Sigmoid colon (tissue), 7 donors: ENCODE data around the gene SPOCD1. TPM values are rescaled to one million over a fixed set of nuclear protein-coding genes. Genes with fewer than 3 reads are reported as not detected.

ENCODE experiments used
- DNase-seq: peaks from one replicate; pipeline ENCODE4 v3.0.0-alpha.2; 2019
- H3K27ac ChIP-seq, 4 donors: fragments of 200-600 bp; sonication (generic); one replicate each; pipeline ENCODE4 v1.5.1; 2016 to 2019; ENCODE audit warnings: mild to moderate bottlenecking in 1 of 4
- H3K27me3 ChIP-seq, 3 donors: fragments of 200-600 bp; sonication (generic); one replicate each; pipeline ENCODE4 v1.5.1; 2019; ENCODE audit warnings: mild to moderate bottlenecking in 1 of 3
- H3K36me3 ChIP-seq, 4 donors: fragments of 200-600 bp; sonication (generic); one replicate each; pipeline ENCODE4 v1.5.1; 2016 to 2019
- H3K4me1 ChIP-seq, 4 donors: fragments of 200-600 bp; sonication (generic); one replicate each; pipeline ENCODE4 v1.5.1; 2017 to 2019
- H3K4me3 ChIP-seq, 4 donors: fragments of 200-600 bp; sonication (generic); one replicate each; pipeline ENCODE4 v1.5.1; 2017 to 2019; ENCODE audit warnings: mild to moderate bottlenecking in 2 of 4, moderate library complexity in 1 of 4
- H3K9me3 ChIP-seq, 4 donors: fragments of 200-600 bp in 3 of 4; sonication (generic) in 3 of 4; one replicate each; pipeline versions ENCODE4 v1.5.1 to v1.6.1; 2013 to 2019
- EP300 ChIP-seq, 4 donors: sonication (generic); formaldehyde crosslinking; IDR thresholded peaks; one replicate each; pipeline ENCODE4 v1.6.1; 2017; ENCODE audit warnings: antibody characterized with exemption in 4 of 4
- POLR2A ChIP-seq, 2 donors: fragments of 450-650 bp; IDR thresholded peaks; one replicate each; pipeline ENCODE4 v1.6.1; 2016; ENCODE audit warnings: antibody characterized with exemption in 2 of 2, mild to moderate bottlenecking in 2 of 2, moderate library complexity in 2 of 2
- POLR2AphosphoS5 ChIP-seq, 4 donors: sonication (generic); formaldehyde crosslinking; IDR thresholded peaks; one replicate each; pipeline ENCODE4 v1.6.1; 2017; ENCODE audit warnings: antibody characterized with exemption in 4 of 4
- WGBS, 2 donors: extraction: QIAGEN DNeasy Blood & Tissue Kit; methylation state at CpG; one replicate each; pipeline ENCODE4 v1.1.7; 2013; 5-methylcytosine and 5-hydroxymethylcytosine counted together
- intact Hi-C: fragments of 100-400 bp; cut with DNase I; formaldehyde crosslinking; loops from one replicate; pipeline ENCODE4 v1.15.1; 2023
- polyA plus RNA-seq, 3 donors: library from polyadenylated mRNA; stranded (reverse); fragments of 200-250 nt; gene quantifications; one replicate each; pipeline ENCODE4 v1.2.3, GENCODE V29; 2013
- total RNA-seq, 4 donors: library from RNA; depleted of rRNA; stranded (reverse); fragments of >200 nt; gene quantifications; one replicate each; pipeline ENCODE4 v1.1.0, GENCODE V29; 2016
- TF ChIP-seq, protein P1 (sequence below), 4 experiments: fragments of 450-650 bp in 3 of 4; fragments of 200-600 bp in 1 of 4; IDR thresholded peaks; one replicate each; pipeline ENCODE4 v1.5.1; 2016 to 2019; ENCODE audit warnings: antibody characterized with exemption in 4 of 4, mild to moderate bottlenecking in 3 of 4, moderate library complexity in 2 of 4
- donor health status: healthy with polysubstance abuse.
- donor health status: Bipolar disorder and iron deficiency.
- donor health status: healthy.

SPOCD1 gene
- total and polyA plus RNA-seq, 7 donors: 0.14 to 0.70 (median 0.55) TPM; not detected in 4

DNA sequence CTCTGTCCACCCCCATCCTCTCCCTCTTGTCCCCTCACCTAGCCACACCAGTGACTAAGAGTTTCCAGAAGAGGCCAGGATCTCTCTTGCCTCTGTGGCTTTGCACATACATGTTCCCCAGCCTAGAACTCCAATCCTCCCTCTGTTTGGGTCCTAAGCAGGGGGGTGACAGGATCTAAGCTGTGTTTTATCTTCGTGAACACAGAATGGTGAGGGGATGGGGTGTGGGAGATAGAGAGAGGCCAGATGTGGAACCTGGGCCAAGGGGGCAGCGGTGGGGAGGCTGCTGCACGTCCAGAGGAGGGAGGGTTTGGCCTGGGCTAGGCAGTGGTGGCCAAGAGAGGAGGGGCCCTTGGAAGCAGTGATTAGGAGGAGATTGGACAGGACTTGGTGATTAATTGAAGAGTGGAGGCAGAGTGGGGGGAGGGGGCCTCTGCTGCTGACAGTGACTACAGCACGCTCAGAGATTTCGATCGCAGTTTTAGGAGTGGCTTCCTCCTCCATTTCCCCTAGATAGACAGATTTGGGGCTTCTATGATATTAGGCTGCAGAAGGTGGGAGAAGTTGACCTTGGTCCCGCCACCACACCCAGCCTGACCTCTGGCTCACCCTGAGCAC lies 34.6 kb downstream of the SPOCD1 start:
- peaks cover 0 to 11% (median 1%) of the 10 kb centered on the region in 3 donors for H3K27me3 ChIP-seq
- intact Hi-C loops: no loop called here
- TF ChIP-seq EP300 (IDR thresholded peaks at IDR 0.05): no peak
- TF ChIP-seq, protein P1, sequence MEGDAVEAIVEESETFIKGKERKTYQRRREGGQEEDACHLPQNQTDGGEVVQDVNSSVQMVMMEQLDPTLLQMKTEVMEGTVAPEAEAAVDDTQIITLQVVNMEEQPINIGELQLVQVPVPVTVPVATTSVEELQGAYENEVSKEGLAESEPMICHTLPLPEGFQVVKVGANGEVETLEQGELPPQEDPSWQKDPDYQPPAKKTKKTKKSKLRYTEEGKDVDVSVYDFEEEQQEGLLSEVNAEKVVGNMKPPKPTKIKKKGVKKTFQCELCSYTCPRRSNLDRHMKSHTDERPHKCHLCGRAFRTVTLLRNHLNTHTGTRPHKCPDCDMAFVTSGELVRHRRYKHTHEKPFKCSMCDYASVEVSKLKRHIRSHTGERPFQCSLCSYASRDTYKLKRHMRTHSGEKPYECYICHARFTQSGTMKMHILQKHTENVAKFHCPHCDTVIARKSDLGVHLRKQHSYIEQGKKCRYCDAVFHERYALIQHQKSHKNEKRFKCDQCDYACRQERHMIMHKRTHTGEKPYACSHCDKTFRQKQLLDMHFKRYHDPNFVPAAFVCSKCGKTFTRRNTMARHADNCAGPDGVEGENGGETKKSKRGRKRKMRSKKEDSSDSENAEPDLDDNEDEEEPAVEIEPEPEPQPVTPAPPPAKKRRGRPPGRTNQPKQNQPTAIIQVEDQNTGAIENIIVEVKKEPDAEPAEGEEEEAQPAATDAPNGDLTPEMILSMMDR (IDR thresholded peaks at IDR 0.05): no peak
- no peak for TF ChIP-seq POLR2A (IDR thresholded peaks at IDR 0.05)
- no peak for TF ChIP-seq POLR2AphosphoS5 (IDR thresholded peaks at IDR 0.05)
- H3K27ac ChIP-seq: no peak overlapping the region
- whole genome bisulfite sequencing, 2 donors: 79 to 80% methylated on average over 7 of the region's 7 CpGs
- no peaks in the 10 kb centered on the region for H3K9me3 ChIP-seq
- H3K4me1 ChIP-seq: peaks cover 0 to 10% (median 0%) of the 10 kb centered on the region in 4 donors
- no peak for DNase-seq
- H3K36me3 ChIP-seq: no peaks in the 10 kb centered on the region
- no peak overlapping the region for H3K4me3 ChIP-seq

DNA sequence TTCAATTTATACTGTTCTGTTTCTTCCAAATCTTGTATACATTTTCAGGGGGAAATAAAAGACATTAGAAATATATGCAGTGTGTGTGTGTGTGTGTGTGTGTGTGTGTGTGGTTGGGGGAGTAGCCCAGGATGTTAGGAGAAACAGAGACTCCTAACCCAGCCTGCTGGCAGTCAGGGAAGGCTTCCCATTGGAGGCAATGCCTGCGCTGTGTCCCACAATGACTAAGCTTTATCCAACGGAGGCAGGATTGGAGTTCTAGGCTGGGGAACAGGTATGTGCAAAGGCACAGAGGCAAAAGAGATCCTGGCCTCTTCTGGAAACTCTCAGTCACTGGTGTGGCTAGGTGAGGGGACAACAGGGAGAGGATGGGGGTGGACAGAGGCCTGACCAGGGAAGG lies 35.2 kb downstream of the SPOCD1 start:
- no peak overlapping the region for H3K4me3 ChIP-seq
- H3K4me1 ChIP-seq: peaks cover 0 to 10% (median 0%) of the 10 kb centered on the region in 4 donors
- no peak overlapping the region for H3K27ac ChIP-seq
- TF ChIP-seq EP300 (IDR thresholded peaks at IDR 0.05) (no peak), POLR2AphosphoS5 (IDR thresholded peaks at IDR 0.05) (no peak), POLR2A (IDR thresholded peaks at IDR 0.05) (no peak)
- TF ChIP-seq, protein P1 (IDR thresholded peaks at IDR 0.05): no peak
- no peaks in the 10 kb centered on the region for H3K36me3 ChIP-seq
- intact Hi-C loops: no loop called here
- 84 to 85% methylated on average over 2 of the region's 2 CpGs for WGBS, 2 donors
- H3K27me3 ChIP-seq: peaks cover 0 to 17% (median 6%) of the 10 kb centered on the region in 3 donors
- no peaks in the 10 kb centered on the region for H3K9me3 ChIP-seq
- DNase-seq: no peak

DNA sequence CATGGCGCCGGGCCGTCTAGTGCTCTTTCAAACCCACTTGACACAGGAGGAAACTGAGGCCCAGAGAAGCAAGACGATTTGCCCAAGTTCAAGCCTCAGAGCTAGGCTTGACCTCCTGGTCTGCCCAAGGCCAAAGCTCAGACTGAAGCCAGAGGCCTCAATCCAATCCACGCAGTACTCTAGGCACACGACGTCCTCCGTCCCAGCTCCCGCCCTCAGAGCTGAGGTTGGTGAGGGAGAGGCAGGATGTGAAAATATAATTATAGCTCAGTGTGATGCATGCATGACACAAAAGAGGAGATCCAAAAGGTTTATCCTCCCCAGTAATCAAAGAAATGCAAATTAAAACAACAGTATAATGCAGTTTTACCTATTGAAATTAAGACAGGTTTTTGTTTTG lies 36.1 kb downstream of the SPOCD1 start:
- peaks cover 0 to 27% (median 13%) of the 10 kb centered on the region in 3 donors for H3K27me3 ChIP-seq
- H3K4me1 ChIP-seq: peaks cover 0 to 10% (median 0%) of the 10 kb centered on the region in 4 donors
- TF ChIP-seq, protein P1 (IDR thresholded peaks at IDR 0.05): no peak
- TF ChIP-seq EP300 (IDR thresholded peaks at IDR 0.05) (no peak), POLR2AphosphoS5 (IDR thresholded peaks at IDR 0.05) (no peak), POLR2A (IDR thresholded peaks at IDR 0.05) (no peak)
- intact Hi-C loops: no loop called here
- H3K27ac ChIP-seq: no peak overlapping the region
- 90% methylated on average over 9 of the region's 9 CpGs for whole genome bisulfite sequencing, 2 donors
- no peaks in the 10 kb centered on the region for H3K36me3 ChIP-seq
- no peaks in the 10 kb centered on the region for H3K9me3 ChIP-seq
- DNase-seq: no peak
- no peak overlapping the region for H3K4me3 ChIP-seq

DNA sequence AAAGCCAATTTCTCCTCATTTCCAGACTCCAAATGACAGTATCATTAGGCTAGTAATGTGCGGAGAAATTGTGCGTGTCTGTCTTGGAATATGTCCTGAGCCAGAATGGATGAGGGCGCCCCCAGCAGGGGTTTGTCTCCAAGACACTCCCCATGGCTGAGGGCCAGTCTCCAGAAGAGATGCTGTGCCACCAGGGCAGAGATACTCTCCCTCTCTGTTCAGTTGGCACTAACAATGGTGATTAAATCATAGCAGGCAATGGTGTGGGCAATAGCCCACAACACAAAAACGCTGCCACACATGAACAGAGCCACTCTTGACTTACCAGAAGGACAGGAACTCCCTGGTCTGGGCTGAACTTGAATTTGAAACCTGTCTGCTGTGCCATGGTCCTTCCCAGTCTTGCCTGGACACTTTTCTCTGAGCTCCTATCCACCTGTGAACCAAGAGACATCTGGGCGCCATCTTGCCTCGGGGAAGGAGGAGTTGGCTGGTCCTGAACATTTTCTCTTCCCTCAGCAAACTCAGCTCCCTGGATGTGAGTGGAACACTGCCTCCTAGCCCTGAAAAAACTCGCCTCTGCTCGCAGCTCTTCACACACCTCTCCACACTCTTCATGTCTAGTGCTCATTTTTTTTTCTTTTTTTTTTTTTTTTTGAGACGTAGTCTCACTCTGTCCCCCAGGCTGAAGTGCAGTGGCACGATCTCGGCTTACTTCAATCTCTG lies 36.9 kb downstream of the SPOCD1 start:
- WGBS, 2 donors: 88 to 91% methylated on average over 11 of the region's 11 CpGs
- Histone ChIP-seq H3K4me1 (peaks cover 0 to 10% (median 0%) of the 10 kb centered on the region in 4 donors), H3K4me3 (no peak overlapping the region), H3K36me3 (no peaks in the 10 kb centered on the region), H3K27me3 (peaks cover 0 to 34% (median 20%) of the 10 kb centered on the region in 3 donors), H3K9me3 (no peaks in the 10 kb centered on the region), H3K27ac (no peak overlapping the region)
- no peak for DNase-seq
- TF ChIP-seq, protein P1 (IDR thresholded peaks at IDR 0.05): no peak
- TF ChIP-seq POLR2A (IDR thresholded peaks at IDR 0.05) (no peak), EP300 (IDR thresholded peaks at IDR 0.05) (no peak), POLR2AphosphoS5 (IDR thresholded peaks at IDR 0.05) (no peak)
- intact Hi-C loops: no loop called here
